Activated T-helper 1 cell treated with anti-CD3 and anti-CD28 coated beads, Interleukin-2, amount 50 U/mL, for 16 hours (primary cell): Measurements from ENCODE around the gene ANKRD65.
A peak's percentile ranks its signal among the peaks of the same experiment; 100 is the strongest.
"Not testable (repeated sequence)": the region's sequence is repeated elsewhere in the genome, so short reads cannot be mapped to it uniquely, and the experiment has no call there.

Experiments used
- DNase-seq, 2 donors: peaks; one replicate each; pipeline ENCODE4 v3.0.0-alpha.2; 2020; ENCODE audit warnings: low read depth in 1 of 2, low spot score in 1 of 2

ANKRD65 gene

GRCh38 chr1:1399187-1399871 is 21.7 kb downstream of the ANKRD65 start, which contains the start of gene CCNL2:
Gene CCNL2 (minus strand): TSS chr1:1399335. CDS start chr1:1399306, 29 bp downstream.
- DNase-seq: peak; percentile 98 to 99

DNA sequence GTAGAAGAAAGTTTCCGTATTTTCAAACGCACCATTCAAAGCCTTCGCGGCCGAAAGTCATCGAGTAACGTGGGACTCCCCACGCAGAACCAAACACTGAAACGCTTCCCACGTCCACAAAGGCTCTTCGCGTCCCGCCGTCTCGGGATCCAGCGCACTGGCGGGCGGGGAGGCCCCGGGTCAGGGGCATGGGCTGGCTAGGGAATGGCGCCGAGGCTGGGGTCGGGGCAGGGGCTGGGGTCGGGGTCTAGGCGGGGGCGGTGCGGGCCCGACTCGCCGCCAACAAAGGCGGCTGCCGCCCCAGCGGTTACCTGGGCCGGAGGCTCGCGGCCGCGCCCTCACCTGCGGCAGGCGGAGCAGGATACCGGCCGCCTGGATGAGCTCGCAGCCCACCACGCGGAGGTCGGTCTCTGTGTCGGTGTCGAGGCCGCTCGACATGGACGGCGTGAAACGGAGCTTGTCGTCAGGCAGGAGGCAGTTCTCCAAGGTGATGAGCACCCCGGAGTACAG is 22.3 kb downstream of the ANKRD65 start:
- DNase-seq: no peak

GRCh38 chr1:1397839-1398523 is 23.1 kb downstream of the ANKRD65 start:
- no peak for DNase-seq

DNA sequence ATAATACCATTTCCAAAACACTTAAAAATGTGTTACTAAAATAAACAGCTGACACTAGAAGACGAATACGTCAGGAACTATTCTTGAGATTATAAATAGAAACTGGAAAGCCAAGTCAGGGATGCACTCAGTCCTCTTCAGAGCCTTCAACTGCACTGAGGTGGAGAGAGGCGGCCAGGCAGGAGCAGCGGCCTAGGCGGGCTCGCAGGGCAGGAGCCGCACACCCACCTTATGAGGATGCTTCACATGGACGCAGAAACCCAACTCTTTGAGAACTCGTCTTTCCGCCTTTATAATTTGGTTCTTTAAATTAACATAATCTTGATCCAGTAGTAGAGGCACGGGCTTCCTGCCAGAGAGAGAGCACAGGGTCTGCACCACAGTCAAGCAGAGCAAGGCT is 25.9 kb downstream of the ANKRD65 start:
- no peak for DNase-seq

DNA sequence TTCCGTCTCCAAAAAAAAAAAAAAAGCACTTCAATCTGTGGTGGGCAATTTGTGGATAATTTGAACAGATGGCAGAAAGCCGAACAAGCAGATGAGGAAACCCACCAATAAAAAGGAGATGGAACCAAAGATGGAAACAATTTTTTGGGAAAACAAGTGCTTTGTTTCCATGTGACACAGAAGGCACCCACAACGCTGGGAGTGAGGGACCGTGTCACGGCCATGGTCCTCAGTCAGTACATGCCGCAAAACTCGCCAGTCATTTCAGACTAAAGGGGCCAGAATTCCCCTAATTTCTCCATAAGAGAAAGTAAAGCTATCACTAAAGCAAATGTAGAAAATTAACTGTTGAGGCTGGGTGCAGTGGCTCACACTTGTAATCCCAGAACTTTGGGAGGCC is 27.0 kb downstream of the ANKRD65 start:
- no peak for DNase-seq

GRCh38 chr1:1393428-1393827 is 27.6 kb downstream of the ANKRD65 start:
- DNase-seq: no peak

- no peak for DNase-seq
Measured at GRCh38 chr1:1393014-1393413, 28.1 kb downstream of the ANKRD65 start.

GRCh38 chr1:1391225-1391624 is 29.9 kb downstream of the ANKRD65 start:
- DNase-seq: no peak

DNA sequence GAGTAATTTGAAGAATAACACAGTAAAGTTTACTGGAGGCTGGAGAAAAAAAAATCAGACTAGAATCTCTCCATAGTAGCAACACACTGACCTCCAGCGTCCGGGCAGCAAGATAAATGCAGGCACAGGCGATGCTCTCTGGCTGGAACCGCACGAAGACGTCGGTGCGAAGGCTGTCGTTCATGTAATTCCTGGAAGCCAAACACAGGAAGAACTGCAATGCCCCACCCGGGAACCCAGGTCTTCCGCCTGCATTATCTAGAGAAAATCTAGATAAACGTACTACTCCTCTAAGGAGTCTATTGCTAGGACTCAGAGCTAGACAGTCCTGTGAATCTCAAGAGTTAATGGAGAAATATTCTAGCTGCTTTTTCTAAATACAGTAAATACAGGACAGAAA is 30.4 kb downstream of the ANKRD65 start:
- no peak for DNase-seq

- no peak for DNase-seq
Measured at GRCh38 chr1:1388078-1388472, 33.0 kb downstream of the ANKRD65 start.

DNA sequence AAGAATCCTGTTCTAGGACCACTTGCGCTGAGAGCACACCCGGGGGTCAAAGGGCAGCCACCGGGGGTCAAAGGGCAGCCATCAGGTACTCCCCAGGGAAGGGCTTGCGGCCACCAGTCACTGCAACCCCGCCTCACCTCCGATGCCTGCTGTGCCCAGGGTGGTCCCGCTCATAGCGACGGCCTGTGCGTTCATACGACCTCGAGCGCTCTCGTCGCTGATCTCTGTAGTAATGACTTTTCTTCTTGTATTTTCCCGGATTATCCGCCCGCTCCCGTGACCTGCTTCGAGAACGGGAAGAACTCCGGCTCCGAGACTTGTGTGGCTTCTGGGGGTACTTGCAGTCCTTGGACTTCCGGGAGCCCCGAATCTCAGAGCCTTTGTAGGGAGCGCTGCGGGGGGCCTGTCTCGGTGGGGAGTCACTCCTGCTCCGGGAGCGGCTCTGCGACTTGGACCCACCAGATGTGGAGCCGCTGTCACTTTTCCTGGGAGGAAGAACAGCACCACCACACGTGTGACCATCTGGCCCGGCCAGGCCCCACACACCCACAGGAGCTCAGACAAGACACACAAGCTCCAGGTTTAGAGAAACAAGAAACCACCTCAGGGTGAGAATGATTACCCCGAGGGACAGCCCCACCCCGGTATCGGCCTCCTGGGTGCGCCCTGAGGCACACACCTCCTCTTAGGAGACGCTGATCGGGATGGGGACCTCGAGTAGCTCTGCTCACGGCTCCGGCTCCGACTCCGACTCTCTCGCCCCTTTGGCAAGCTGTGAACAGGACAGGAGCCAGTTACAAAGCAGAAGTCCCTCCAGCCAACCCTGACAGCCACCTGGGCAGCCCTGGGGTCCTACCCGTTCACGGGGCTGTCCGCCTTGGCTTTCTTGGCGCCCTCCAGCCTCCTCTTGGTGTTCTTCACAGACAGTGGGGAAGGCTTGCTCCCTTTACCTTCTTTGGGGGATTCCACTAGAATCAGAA is 33.7 kb downstream of the ANKRD65 start:
- no peak for DNase-seq

DNA sequence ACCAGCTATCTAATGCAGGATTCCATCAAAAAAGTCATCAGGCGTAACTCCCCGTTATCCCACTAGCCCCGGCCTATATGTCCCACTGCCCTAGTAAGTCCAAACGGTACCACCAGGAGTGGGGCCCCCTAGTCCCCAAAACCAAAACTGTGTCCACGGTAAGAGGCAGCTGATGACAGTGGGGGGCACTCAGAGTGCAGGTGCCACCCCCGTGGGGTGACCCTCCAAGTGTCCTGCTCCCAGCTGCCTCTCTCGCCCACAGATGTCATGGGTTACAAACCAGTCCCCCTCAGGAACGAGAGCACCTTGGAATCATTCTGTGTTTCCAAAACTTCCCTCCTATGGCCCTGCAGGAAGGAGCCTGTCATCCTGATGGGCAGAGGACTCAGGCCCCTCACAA is 35.1 kb downstream of the ANKRD65 start:
- no peak for DNase-seq

GRCh38 chr1:1385339-1385738 is 35.7 kb downstream of the ANKRD65 start:
- DNase-seq: not testable (repeated sequence)

GRCh38 chr1:1381294-1381693 is 39.8 kb downstream of the ANKRD65 start:
- no peak for DNase-seq

GRCh38 chr1:1380860-1381259 is 40.2 kb downstream of the ANKRD65 start:
- DNase-seq: no peak

DNA sequence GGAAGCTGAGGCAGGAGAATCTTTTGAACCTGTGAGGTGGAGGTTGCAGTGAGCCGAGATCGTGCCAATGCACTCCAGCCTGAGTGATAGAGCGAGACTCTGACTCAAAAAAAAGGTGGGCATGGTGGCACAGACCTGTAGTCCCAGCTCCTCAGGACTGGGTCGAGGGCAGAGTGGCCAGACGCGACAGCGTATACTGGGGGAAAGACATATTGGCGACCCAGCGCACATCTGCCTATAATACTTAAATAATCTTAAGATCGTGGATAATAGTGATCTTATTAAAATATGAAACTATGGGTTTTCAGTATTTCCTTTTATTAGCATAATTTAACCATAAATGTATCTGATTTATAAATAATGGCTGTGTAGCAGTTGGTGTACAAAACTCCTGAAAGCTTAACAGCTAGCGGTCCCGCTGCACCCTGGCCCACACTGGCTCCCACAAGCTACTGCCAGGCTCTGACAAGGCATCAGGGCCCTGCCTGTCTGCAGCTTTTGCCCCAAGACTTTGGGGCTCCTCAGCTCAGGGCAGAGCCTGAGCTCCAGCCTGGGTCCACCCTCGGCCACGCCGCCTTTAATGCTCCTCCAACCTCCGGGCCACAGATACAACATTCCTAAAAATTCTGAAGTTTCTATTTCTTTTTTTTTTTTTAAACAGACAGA is 43.4 kb downstream of the ANKRD65 start:
- DNase-seq: no peak

DNA sequence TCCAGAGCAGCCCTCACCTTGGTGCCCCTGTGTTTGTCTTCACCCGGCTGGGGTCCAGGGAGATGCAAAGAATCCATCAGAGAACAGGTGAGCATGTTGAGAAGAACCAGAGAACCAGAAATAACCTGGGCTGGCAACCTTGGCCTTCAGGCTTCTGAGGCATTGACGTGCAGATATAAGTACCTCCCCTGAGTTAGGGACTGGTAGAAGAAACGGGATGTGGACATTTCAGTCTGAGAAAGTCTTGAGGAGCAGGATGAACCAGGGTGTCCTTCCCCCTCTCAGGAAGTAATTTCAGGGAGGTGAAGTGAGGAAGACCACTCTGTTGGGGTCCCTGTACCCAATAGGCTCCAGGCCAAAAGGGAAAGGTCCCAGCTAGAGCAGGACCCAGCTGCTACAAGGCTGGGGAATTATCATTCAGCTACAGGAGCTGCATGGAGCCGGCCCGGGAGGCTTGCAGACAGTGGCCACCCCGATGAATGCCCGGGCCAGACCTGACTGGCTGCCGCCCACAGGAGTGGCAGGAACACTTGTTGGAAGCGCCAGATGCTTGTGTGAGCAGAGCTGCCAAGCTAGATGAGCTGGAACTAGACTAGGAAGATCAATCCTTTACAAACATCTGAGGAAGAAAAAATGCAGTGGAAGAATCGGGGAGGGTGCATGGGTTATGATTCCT is 44.4 kb downstream of the ANKRD65 start:
- no peak for DNase-seq

DNA sequence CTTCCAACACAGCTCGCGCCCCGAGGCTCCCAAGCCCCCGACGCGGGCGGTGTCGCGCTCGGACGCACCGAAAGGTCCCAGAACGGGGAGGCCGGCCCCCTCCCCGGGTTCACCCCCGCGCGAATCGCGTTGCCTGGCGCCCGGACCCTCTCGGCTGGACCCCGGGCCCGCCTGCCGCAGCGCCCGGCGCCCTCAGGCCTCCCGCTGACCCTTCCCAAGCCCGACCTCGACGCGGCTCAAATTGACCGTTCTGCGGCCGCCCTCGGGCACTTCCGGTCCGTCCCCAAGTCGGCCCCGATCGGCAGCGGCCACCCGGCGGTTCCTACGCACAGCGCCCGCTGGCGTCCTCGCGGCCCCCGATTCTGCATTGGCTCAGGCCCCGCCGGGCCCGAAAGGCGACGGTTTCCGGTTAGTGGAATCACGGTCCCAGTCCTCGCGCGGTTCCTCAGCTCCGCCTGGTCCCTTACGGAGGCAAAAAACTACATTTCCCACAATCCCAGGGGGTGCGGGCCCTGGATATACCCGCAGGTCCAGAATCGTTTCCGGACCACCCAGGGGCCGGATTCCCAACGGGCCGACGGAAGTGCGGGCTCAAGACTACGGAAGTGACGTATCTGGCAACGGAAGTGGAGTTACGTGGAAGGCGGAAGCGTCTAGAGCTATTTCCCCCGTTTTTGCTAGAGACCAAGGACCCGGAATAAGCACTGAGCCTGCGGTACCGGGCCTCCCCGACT is 46.0 kb downstream of the ANKRD65 start, which contains the start of gene AURKAIP1:
TSS of gene AURKAIP1 (minus strand) at position 279 of the 734 bp plus-strand sequence. CDS start 451 bp downstream, outside the sequence.
- DNase-seq: peak; percentile 89 to 93

DNA sequence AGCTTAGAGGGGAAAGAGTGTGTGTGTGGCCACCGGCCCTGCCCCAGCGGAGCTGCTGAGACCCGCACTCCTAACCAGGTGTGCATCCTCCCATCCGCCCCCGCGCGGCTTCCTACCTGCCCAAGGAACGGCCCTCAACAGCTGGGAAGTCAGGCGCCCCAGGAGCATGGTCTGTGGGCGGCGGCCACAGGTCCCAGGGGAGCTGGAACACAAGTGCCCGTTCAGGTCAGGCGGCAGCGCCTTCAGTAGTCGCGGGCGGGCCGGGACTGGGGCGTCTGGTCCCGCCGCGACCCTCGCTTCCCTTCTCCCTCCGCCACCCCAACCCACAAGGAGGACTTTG is 46.5 kb downstream of the ANKRD65 start:
- no peak for DNase-seq
